Stomach smooth muscle (tissue), 2 donors: ENCODE measurements around the gene CFLAR.

ENCODE experiments used
- H3K27ac ChIP-seq: one replicate; pipeline ENCODE4 v1.7.0; 2013; ENCODE audit warnings: mild to moderate bottlenecking, low read length, inconsistent platforms
- H3K27me3 ChIP-seq, 2 donors: one replicate each; pipeline ENCODE4 v1.7.0; 2013; ENCODE audit warnings: low read length in 2 of 2; ENCODE audit not compliant: insufficient read depth in 2 of 2, control insufficient read depth in 1 of 2
- H3K36me3 ChIP-seq, 2 donors: one replicate each; pipeline ENCODE4 v1.7.0; 2013; ENCODE audit warnings: low read length in 2 of 2; ENCODE audit not compliant: control insufficient read depth in 2 of 2, insufficient read depth in 2 of 2
- H3K4me1 ChIP-seq: one replicate; pipeline ENCODE4 v1.7.0; 2013; ENCODE audit warnings: low read length; ENCODE audit not compliant: control insufficient read depth, insufficient read depth
- H3K4me3 ChIP-seq, 2 donors: one replicate each; pipeline ENCODE4 v1.7.0; 2013; ENCODE audit warnings: low read length in 2 of 2
- H3K9ac ChIP-seq, 2 donors: one replicate each; pipeline ENCODE4 v1.7.0; 2013; ENCODE audit warnings: low read length in 2 of 2, mild to moderate bottlenecking in 1 of 2
- H3K9me3 ChIP-seq, 2 donors: one replicate each; pipeline ENCODE4 v1.7.0; 2013; ENCODE audit warnings: low read length in 2 of 2; ENCODE audit not compliant: control insufficient read depth in 2 of 2
- donor health status: healthy.
- donor health status: Pancreatic carcinoma.

Gene CFLAR

DNA sequence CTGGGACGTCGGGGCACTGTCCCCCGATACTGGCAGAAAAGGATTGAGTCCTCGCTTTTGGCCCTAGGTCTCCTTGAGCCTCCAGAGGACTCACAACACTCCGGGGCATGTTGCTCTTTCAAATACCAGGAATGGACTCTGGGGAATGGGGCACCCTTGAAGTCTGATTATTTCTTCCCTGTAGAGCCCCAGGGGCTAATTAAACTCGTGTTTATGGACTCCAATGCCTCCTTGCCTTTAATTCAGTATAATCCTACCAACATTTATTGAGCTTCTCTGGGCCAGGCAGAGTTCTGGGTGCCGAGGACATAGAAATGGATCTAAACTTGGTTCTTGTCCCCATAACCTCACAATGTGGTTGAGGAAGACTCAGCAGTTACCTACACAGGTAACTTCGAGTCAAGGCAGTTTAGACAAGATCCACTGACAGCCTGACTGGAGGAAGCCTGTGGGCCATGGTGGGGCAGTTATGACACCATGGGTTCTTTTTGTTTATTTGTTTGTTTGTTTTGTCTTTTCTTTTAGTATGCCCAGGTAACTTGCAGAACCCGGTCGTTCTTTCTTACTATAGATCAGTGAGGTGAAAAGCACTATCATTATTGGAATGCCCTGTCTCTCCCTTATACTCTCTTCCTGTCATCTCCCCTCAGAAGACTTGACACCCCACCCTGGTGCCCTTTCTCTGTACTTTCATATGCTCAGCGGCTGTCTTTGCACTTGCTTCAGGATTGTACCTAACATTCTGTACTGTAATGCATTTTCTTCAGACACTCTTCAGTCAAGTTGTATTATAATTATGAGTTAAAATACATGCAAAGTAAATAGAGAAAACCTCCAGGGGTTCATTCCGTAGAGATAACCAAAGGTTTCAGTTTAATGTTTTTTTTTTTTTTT lies 3.2 kb downstream of the CFLAR start:
- H3K27ac ChIP-seq: peak overlapping the region; percentile 98
- peak overlapping the region; percentile 60 to 96 for H3K4me3 ChIP-seq
- no peaks in the 10 kb centered on the region for H3K9me3 ChIP-seq
- H3K36me3 ChIP-seq: no peaks in the 10 kb centered on the region
- H3K4me1 ChIP-seq: peaks cover 23% of the 10 kb centered on the region
- H3K27me3 ChIP-seq: no peaks in the 10 kb centered on the region
- peak overlapping the region; percentile 76 to 79 for H3K9ac ChIP-seq

DNA sequence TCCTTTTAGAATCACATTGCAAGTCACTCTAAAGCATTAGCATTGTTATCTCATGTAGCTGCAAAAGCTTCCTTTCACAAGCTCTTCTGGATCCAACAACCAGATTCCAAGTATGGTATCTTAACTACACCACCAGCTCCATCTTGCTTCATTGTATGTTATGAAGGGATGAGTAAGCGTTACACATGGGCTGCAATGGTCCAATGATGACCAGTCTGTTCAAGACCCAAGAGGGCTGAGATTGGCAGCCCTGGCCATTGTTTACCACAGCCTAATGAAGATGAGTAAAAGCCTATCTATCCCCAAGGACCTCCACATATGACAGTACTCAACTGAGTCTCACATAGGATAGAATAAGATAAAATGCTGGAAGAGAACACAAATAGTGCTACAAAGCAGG lies 6.3 kb downstream of the CFLAR start:
- Histone ChIP-seq H3K4me3 (no peak overlapping the region), H3K36me3 (no peaks in the 10 kb centered on the region), H3K27me3 (no peaks in the 10 kb centered on the region), H3K9ac (no peak overlapping the region), H3K27ac (no peak overlapping the region), H3K4me1 (peaks cover 41% of the 10 kb centered on the region), H3K9me3 (no peaks in the 10 kb centered on the region)

DNA sequence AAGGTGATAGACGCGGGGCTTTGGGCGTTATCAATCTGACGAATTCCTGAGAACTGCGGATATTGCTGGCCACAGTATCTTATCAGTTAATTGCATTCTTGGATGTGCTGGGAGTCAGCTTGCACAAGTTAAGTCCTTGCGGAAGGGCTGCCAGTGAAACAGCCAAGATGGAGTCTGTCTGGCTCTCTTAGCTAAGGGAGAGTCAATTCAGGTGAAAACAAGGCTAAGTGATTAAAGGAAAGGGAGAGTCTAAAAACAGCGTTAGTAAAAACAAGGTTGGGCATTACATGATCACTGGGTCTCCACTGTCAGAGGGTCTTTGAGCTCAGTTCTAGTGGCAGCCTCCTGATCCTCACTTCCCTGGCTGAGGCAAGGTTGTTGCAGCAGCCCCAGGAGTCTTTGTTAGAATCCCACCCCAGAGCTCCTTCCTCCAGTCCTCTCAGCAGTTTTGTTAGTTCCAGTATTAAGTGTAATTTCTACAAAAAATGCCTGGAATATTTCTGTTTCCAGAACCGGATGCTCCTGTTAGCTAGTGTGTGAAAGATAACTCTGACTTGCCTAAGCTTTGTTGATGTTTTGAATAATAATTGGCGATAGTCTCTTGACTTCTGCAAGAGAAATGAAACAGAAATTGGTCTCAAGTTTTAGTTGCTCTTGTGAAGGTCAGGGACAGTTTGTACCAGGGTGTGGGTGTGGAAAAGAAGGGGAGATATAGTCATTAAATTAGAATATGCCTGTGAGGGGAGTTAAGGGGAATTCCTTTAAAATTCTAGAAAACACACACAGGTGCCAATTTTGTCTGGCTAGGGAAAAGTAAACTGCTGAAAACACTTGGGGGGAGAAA lies 10.6 kb downstream of the CFLAR start:
- Histone ChIP-seq H3K27me3 (no peaks in the 10 kb centered on the region), H3K27ac (peak overlapping the region; percentile 64), H3K36me3 (peaks cover 0 to 2% of the 10 kb centered on the region in 2 donors), H3K9me3 (no peaks in the 10 kb centered on the region), H3K4me3 (peak overlapping the region; percentile 28 to 58), H3K4me1 (peaks cover 40% of the 10 kb centered on the region), H3K9ac (peak overlapping the region in 1 of 2 donors; percentile 59)

DNA sequence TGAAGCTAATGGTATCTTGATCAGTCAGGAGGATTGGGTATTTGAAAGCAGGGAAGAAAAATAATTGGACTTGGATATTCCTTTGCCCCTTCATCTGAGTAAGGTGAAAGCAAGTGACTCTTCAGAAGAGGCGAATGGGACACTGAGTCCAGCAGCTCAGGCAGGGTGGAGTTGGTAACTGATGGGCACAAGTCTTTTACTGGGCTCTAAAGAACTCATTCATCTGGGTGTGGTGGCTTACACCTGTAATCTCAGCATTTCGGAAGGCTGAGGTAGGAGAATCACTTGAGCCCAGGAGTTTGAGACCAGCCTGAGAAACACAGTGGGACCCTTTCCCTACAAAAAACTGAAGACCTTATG lies 11.2 kb downstream of the CFLAR start:
- peak overlapping the region in 1 of 2 donors; percentile 59 for H3K9ac ChIP-seq
- peak overlapping the region; percentile 58 for H3K27ac ChIP-seq
- no peaks in the 10 kb centered on the region for H3K9me3 ChIP-seq
- H3K4me3 ChIP-seq: peak overlapping the region; percentile 41 to 58
- peaks cover 0 to 2% of the 10 kb centered on the region in 2 donors for H3K36me3 ChIP-seq
- peaks cover 40% of the 10 kb centered on the region for H3K4me1 ChIP-seq
- H3K27me3 ChIP-seq: no peaks in the 10 kb centered on the region

DNA sequence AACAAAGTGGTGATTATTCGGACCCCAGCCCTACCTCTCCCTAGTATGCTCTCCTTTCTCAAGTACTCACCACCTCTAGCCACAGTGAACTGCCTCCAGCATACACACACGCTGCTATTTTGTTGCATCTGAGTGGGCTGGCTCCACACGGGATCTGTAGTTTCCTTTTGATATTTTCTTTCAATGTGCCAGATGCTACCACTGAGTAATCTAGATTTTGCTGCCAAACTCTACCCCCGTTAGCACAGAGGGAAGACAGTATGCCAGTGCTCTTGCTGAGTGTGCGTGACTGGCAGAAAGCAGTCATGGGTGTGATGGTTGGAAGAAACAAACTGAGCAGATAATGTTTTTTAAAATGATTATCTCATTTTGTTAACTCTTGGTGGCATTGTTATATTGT lies 11.6 kb downstream of the CFLAR start:
- Histone ChIP-seq H3K36me3 (peaks cover 0 to 2% of the 10 kb centered on the region in 2 donors), H3K27ac (peak overlapping the region; percentile 58), H3K9me3 (no peaks in the 10 kb centered on the region), H3K9ac (peak overlapping the region; percentile 21 to 59), H3K27me3 (no peaks in the 10 kb centered on the region), H3K4me1 (peaks cover 36% of the 10 kb centered on the region), H3K4me3 (peak overlapping the region; percentile 41 to 58)

DNA sequence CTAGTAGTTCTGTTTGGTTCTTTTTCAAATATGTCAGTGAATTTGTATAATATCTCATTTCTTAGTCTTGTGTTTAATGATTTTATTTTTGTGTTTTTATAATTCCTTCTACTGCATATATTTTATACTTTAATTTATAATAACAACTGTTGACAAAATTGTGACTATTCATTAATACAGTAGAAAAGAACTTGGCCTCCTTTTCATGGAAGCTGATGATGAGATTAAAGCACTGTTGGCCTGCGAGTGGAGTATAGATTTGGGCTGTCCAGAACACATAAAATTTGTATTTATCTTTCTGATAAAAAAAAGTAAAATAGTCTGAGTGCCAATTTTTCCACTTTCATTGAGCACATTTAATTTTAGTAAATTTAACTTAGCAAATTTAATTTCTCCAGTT lies 12.1 kb downstream of the CFLAR start:
- Histone ChIP-seq H3K27me3 (no peaks in the 10 kb centered on the region), H3K4me1 (peaks cover 34% of the 10 kb centered on the region), H3K36me3 (peaks cover 4% of the 10 kb centered on the region in 2 donors), H3K9ac (no peak overlapping the region), H3K27ac (no peak overlapping the region), H3K9me3 (no peaks in the 10 kb centered on the region), H3K4me3 (no peak overlapping the region)

DNA sequence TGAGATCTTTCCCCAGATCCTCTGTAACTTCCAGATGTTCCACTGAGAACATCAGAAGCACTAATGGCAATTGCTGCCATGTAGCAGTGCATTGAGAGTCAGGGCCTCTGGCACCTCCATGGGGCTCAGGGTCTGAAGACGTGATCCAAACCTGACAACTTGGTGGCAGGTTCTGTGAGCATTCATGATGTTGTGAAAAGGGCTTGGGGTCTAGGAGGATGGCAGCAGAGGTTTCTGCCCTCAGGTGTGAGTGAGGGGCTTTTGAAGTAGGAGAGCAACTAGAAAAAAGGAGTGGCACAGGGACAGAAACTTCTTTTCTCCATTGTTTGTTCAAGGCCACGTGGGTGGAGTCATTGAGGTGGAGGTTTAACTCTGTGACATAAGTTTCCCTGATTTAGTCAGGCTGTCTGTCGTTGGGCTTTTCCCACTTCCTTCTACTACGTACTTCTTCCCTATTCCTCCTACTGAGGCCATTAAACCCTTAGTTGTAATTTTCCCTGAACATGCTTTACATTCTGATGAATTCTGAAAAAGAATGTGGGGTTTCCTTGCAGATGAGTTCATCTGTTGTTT lies 13.1 kb downstream of the CFLAR start:
- Histone ChIP-seq H3K9ac (peak overlapping the region in 1 of 2 donors; percentile 4), H3K4me3 (peak overlapping the region in 1 of 2 donors; percentile 40), H3K36me3 (peaks cover 8% of the 10 kb centered on the region in 2 donors), H3K4me1 (peaks cover 32% of the 10 kb centered on the region), H3K27me3 (no peaks in the 10 kb centered on the region), H3K9me3 (no peaks in the 10 kb centered on the region), H3K27ac (no peak overlapping the region)

DNA sequence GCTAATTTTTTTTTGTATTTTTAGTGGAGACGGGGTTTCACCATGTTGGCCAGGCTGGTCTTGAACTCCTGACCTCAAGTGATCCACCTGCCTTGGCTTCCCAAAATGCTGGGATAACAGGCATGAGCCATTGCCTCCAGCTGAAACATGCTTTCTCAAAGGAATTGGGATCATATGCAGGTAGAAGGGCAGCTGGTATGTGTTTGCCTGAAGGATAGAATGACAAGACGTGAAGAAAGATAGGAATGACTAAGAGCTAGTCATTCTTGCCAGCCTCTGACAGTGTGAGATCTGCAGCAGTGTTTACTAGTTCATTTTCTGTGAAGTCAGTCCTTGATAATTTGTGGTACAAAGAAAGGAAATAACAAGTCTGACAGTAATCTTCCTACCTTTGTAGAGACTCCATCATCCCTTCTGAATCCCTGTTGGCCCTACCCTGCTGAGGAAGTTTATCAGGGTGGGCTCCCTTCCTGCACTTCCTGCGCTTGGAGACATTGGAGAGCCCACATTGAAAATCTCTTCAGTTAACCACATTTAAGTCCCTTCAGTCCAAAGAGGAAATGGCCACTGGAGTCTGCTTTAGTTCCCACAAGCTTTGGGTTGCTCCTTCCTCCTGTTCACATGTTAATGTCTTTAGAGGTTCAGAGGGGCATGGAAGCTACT lies 14.7 kb downstream of the CFLAR start:
- Histone ChIP-seq H3K27ac (peak overlapping the region; percentile 31), H3K4me1 (peaks cover 26% of the 10 kb centered on the region), H3K9ac (no peak overlapping the region)

DNA sequence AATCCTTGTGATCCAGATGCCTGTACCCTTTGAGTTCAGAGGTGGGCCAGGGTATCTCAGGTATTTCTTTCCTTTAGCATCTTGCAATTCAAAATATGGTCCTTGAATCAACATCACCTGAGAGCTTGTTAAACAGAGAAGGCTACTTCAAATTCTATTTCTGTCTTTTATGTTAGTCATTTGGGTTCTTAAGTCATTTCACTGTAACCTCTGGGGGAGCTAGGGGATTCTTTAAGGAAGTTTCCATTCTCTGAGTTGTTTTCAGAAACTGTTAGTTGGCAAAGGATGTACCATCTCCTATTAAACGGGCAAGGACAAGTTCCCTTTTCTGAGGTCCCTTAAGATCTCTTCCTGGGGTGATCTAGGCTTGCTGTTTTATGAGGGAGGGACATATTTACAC lies 16.6 kb downstream of the CFLAR start:
- H3K9me3 ChIP-seq: no peaks in the 10 kb centered on the region
- peaks cover 23 to 27% of the 10 kb centered on the region in 2 donors for H3K36me3 ChIP-seq
- no peak overlapping the region for H3K27ac ChIP-seq
- peaks cover 14% of the 10 kb centered on the region for H3K4me1 ChIP-seq
- H3K9ac ChIP-seq: no peak overlapping the region
- no peaks in the 10 kb centered on the region for H3K27me3 ChIP-seq
- H3K4me3 ChIP-seq: no peak overlapping the region

More for the DNA sequence above, 14.7 kb downstream of the CFLAR start:
- H3K36me3 ChIP-seq: peaks cover 12 to 13% of the 10 kb centered on the region in 2 donors
- H3K4me3 ChIP-seq: no peak overlapping the region
- no peaks in the 10 kb centered on the region for H3K9me3 ChIP-seq
- no peaks in the 10 kb centered on the region for H3K27me3 ChIP-seq

DNA sequence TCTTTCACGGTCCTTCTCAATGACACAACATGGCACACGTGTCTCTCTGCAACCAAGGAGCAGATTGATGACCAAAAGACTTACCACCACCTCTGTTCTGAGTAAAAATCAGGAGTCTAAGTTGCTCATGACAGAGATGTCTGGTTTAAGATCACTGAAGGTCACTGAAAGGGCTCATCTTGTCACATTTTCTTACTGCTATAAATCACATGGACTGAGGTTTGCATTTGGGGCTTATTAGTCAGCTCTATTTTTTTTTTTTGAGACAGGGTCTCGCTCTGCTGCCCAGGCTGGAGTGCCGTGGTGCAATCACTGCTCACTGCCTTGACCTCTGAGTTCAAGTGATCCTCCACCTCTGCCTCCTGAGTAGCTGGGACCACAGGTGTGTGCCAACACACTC lies 19.4 kb downstream of the CFLAR start:
- no peaks in the 10 kb centered on the region for H3K27me3 ChIP-seq
- H3K27ac ChIP-seq: no peak overlapping the region
- H3K4me3 ChIP-seq: no peak overlapping the region
- no peak overlapping the region for H3K9ac ChIP-seq
- H3K4me1 ChIP-seq: peaks cover 7% of the 10 kb centered on the region
- H3K36me3 ChIP-seq: peaks cover 36 to 40% of the 10 kb centered on the region in 2 donors
- H3K9me3 ChIP-seq: no peaks in the 10 kb centered on the region
